ENCODE data around the gene ENGASE.

The ENGASE gene

DNA sequence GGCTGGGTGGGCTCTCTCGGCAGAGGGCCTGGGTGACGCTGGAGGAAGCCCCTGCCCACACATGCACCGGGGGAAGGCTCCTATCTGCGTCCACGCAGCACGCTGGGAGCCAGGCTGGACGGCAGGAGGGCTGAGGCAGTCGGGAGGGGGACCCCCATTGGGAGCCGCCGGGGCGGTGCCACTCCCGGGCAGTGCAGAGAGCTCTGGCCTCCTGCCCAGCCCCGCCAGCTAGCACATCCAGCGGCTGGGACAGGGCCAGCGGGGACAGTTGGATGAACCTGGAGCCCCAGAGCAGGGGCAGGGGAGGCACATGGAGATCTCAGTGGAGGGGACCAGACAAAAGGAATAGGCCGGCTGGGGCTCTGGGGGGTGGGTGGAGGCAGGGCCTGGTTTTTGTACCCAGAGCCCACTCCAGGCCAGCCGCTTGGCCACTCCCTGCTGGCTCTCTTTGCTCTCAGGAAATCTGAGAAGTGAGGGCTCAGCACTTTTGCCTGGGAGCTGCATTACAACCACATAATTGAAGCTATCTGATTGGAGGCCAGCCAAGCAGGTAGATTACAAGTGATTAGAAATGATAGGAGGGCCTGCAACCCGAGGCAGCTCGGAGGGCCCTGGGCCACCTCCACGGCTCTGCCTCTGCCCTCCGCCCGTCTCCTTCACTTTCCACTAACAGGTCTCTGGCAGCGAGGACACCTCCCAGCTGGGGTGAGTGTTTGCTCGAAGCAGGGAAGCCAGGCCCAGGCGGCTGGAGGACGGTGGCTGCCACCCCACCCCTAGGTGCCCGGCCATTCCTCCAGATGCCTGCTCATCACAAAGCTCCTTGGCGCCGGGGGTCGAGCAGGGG lies 40.1 kb downstream of the ENGASE start:
- H3K4me3 ChIP-seq (ENCODE audit: low read depth, low read length): no peak overlapping the region
- TF ChIP-seq, protein P1, sequence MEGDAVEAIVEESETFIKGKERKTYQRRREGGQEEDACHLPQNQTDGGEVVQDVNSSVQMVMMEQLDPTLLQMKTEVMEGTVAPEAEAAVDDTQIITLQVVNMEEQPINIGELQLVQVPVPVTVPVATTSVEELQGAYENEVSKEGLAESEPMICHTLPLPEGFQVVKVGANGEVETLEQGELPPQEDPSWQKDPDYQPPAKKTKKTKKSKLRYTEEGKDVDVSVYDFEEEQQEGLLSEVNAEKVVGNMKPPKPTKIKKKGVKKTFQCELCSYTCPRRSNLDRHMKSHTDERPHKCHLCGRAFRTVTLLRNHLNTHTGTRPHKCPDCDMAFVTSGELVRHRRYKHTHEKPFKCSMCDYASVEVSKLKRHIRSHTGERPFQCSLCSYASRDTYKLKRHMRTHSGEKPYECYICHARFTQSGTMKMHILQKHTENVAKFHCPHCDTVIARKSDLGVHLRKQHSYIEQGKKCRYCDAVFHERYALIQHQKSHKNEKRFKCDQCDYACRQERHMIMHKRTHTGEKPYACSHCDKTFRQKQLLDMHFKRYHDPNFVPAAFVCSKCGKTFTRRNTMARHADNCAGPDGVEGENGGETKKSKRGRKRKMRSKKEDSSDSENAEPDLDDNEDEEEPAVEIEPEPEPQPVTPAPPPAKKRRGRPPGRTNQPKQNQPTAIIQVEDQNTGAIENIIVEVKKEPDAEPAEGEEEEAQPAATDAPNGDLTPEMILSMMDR (IDR thresholded peaks at IDR 0.05; ENCODE audit: low read depth, low read length): no peak

DNA sequence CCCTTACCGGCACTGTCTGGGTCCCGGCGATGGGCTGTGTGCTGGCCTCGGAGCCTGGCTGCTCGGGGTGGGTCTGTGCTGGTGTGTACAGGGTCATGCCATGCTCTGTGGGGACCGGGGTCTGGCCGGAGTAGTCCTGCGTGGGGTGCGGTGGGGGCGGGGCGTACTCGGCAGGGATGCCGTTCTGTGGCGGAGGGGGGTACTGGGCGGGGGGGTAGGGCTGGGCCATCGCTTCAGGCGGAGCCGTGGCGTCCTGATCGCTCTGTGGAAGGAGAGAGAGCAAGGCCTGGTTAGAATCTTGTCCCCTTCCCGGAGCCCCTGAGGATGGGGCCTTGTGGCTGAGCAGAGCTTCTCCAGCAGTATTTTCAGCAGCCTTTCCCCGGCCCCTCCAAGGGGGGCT lies 40.9 kb downstream of the ENGASE start:
- TF ChIP-seq, protein P1 (IDR thresholded peaks at IDR 0.05; ENCODE audit: low read depth, low read length): no peak
- no peak overlapping the region for H3K4me3 ChIP-seq (ENCODE audit: low read depth, low read length)

DNA sequence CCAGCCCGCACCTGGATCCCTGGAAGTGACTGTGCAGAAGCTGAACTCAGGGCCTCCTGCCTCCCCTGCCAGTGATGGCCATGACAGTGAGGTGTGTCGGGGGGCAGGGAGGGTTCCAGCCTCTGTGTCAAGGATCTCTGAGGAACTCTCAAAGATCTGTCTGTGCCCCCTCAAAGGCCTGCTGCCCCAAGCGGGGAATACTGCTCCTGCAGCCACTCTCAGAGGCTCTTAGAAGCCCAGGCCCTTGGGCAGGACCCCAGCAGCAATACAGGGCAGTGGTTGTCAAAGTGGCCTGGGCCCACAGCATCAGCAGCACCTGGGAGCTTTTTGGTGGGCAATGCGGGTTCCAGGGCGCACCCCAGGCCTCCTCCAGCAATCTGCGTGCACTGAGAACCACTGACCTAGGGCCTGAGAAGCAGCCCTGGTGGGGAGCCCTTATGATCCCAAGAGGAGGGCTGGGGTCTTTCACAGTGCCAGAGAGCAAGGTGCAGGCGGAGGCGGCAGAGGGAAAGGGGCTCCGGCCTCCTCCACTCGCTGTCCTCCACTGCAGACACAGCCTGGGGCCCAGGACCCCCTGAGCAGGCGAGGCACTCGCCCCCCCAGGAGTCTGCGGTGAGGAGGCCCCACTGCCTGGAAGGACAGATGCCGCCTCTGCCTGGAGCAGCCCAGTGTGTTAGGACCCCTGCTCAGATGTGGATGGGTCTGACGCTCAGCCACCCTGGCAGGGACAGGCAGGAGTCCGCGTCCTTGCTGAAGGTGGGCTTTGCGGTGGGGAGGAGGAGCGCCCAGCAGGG lies 42.1 kb downstream of the ENGASE start:
- H3K4me3 ChIP-seq (ENCODE audit: low read depth, low read length): no peak overlapping the region
- TF ChIP-seq, protein P1 (IDR thresholded peaks at IDR 0.05; ENCODE audit: low read depth, low read length): no peak

DNA sequence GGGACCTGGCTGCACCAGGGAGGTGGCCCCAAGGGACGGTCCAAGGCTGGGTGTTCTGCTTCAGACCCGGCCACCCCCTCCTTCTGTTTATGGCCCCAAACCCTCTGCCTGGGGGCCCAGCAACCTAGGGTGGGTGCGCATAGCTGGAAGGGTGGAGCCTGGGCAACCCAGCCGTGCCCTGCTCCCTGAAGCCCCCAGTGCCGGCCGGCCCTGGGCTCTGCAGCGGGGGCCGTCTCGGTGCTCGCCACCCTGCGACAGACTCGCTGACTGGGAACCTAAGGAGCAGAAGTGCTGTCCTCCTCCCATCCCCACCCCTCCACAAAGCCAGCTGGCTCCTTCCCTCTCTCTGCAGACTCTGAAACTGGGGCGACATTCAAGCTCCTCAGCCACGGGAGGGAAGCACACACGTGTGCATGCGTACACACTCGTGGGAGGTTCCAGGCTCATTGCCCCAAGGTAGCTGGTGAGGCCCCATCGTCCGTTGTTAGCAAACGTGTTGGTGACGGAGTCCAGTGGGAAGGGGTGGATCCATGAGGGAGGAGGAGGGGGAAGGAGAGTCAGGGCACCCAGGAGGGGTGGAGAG lies 43.4 kb downstream of the ENGASE start:
- H3K4me3 ChIP-seq (ENCODE audit: low read depth, low read length): no peak overlapping the region
- TF ChIP-seq, protein P1 (IDR thresholded peaks at IDR 0.05; ENCODE audit: low read depth, low read length): no peak

DNA sequence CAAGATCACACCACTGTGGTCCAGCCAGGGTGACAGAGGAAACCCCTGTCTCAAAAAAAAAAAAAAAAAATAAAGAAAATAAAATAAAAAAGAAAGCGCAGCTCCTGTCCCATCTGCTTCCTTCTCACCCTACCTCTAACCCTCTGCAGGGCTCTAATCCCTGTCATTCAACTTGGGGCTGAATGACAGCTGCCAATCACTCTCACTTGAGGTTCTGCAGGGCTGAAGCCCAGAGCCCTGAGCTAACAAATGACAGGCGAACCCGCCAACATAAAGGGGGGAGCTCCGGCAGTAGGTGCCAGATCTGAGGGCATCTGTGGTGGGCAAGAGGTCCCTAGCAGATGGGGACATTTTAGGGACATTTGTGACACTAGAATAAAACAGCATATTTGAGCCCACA lies 44.3 kb downstream of the ENGASE start:
- TF ChIP-seq, protein P1 (IDR thresholded peaks at IDR 0.05; ENCODE audit: low read depth, low read length): no peak
- H3K4me3 ChIP-seq (ENCODE audit: low read depth, low read length): no peak overlapping the region

DNA sequence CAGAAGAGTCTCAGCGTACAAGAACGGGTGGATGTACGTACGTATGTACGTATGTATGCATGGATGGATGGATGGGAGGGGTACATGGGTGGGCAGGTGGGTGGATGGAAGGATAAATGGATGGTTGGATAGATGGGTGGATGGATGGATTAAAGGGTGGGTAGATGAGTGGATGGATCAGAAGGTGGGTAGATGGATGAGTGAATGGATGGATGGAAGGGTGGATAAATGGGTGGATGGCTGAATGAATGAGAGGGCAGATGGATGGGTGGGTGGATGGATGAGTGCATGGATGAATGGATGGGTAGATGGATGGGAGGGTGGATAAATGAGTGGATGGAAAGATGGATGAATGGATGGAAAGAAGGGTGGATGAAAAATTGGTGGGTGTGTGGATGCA lies 45.6 kb downstream of the ENGASE start:
- TF ChIP-seq, protein P1 (IDR thresholded peaks at IDR 0.05; ENCODE audit: low read depth, low read length): no peak
- no peak overlapping the region for H3K4me3 ChIP-seq (ENCODE audit: low read depth, low read length)
